Mucosa of gallbladder (tissue), 1 donor: ENCODE data around the gene RNU6-1. TPM values are rescaled to one million over a fixed set of nuclear protein-coding genes. Genes with fewer than 3 reads are reported as not detected.

Experiments
- DNase-seq: peaks from one replicate; pipeline ENCODE4 v3.0.0-alpha.2; 2020; ENCODE audit warnings: low spot score
- total RNA-seq: library from RNA; stranded (reverse); gene quantifications from one replicate; pipeline ENCODE4 v1.2.1, GENCODE V29; 2021
- donor health status: DM: no; HTN: no; CAD: no.

The RNU6-1 gene
- total RNA-seq, 1 donor from 2014 or later: not detected

DNA sequence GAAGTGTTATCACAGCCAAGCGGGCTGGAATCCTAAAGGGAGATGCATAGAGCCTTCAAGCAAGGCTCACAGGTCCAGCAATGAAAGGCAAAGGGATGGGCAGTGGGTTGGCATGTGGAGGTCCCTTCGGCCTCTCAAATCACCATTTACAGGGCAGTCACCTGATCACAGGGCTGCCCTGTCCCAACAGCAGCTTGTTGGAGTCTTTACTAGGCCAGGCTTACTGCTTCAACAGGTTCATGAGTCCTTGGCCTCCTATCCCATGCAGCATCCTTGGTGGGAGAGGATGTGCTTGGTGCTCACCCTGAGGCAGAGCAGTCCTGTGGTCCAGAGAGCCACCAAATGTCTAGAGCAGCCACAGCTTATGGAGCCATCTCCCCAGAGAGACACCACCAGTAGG is 38.7 kb downstream of the RNU6-1 start:
- no peak for DNase-seq

DNA sequence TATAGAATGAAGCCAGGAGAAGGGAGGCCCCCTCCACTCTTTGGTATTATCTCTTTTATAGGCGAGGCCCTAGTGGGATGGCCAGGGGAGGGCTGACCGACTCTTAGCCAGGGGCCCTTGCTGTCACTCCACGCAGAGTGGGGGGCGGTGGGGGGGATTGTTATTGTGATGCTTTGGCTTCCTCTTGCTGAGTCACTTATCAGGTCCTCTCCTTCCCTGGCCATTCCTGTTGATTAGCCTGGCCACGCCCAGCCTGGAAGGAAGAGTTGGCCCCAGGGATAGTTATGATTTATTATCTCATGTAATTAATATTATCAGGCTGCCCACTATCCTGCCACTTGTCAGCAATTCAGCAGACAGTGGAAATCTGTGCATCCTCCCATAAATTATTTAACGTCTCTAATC is 40.0 kb downstream of the RNU6-1 start:
- DNase-seq: no peak

DNA sequence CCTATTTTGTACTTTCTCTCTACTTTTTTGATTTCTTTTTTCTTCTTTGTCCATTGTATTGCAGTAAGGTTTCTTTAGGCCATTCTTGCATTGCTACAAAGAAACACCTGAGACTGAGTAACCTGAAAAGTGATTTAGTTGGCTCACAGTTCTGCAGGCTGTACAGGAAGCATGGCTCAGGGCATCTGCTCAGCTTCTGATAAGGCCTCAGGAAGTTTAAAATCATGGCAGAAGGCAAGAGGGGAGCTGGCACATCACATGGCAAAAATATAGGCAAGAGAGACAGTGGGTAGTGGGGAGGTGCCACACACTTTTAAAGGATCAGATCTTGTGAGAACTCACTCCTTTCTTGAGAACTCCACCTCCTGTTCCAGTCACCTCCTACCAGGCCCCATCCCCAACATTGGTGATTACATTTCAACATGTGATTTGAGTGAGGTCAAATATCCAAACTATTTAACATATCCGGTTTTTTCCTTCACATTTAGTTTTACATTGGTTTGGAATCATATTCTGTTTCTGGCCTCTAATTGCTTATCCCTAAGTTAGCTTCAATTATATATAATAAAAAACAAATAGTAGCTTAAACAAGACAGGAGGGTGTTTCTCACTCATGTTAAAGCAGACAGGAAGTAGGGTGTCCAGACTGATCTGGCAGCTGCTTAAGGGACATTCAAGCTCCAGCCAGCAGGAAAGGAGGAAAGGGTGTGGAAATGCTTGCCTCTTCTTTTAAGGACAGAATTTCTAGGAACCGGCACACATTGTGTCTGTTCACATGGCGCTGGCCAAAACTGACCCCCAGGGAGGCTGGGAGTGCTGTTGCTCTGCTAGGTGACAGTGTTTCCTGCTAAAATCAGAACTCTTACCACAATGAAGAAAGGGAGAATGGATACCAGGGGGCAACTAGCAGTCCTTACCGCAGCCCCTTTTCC is 43.4 kb downstream of the RNU6-1 start:
- DNase-seq: no peak

DNA sequence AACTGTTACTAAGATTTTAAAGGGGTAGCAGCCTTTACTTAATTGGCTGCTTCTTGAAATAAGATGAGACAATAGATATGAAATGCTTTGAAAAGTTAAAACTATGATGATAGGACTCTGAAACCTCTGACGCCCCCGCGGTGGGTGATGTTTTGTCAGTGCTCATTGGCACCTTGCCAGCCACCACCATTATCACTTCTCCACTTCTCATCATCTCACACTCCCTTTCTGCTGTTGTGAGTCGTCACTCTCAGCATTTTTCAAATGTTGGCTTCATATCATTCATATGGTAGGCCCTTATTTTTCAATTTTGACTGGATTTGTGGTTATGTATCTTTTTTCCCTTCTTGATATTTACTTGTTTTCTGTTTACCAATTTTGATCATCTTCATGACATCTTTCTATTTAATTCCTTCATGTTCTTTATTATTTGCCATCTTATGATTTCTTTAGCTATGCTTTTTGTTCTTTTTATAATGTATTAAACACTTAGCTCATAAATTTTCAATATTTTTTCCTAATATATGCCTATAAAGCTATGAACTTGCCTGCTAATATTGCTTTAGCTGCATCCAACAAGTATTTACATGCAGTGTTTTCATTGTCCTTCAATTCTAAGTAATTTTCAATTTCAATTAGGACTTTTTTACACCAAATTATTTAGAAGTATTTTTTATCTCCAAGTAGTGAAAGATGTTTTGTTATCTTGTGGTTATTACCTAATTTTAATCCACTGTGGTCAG is 44.8 kb downstream of the RNU6-1 start:
- no peak for DNase-seq

DNA sequence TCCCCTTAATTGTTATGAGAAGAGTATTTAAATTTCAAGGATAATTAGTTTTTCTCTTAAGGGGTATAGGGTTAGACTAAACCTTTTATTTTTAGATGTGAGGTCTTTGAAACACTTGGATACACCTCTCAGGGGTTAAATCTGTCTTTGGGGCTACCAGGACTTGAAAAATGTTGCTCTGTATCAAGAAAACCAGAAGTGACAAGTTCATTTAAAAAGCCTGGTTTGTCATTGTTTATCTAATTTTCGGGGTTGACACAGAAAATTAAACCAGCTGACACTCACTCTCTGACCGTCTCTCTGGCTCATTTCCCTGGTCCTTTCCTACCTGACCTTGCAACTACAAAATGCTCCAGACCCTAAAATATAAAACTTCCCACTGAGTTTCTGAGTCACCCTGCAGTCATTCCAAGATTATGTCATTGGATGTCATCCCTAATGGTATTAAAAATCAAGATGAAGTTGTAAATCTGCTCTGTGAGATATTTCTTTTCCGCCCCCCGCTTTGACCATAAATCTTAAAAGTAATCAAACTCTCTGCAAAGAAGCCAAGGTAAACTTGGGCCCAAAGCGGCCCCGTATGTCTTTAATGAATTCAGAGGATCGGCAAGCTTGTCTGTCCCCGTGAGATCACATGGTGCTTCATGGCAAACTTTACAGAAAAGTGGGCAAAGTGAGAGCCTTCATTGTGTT is 47.4 kb downstream of the RNU6-1 start:
- DNase-seq: no peak

DNA sequence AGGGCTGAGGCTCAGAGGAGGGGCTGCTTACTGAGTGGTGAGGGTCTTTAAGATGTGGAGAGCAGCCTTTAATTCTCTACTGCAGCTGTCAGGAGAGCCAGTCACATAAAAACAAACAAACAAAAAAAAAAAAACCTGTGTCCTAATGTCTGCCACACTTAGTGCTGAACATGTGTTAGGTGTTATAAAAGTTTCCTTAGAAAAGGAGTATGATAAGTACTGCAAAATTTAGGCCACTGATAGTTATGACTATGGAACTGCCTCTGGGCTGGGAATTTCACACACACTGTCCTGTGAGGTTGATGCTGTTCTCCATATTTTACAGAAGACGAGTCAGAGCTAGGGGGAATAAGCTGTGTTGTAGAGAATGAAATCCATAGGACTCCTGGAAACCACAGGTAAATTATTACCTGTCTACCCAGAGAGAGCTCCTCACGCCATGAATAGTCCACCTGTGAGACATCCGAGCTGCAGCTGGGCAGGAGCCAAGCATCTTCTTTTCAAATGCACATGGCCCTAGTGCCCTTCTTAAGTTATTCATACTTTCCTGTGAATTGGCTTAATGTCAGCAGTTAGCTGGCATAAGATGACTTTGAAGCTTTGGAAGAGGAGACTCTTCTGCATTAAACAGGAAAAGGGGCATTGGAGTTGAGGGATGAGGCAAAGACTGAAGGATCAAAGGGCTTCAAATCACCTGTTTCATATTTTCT is 49.1 kb downstream of the RNU6-1 start:
- DNase-seq: no peak

Other genes starting within 250 kb of the RNU6-1 start
- 0.43 TPM for gene SKOR1, start 14.5 kb downstream of the RNU6-1 start, total RNA-seq
- 54.5 TPM for gene PIAS1, start 214.3 kb upstream of the RNU6-1 start, total RNA-seq